ENCODE results near the gene PRDM5. TPM values are rescaled to one million over a fixed set of nuclear protein-coding genes. Genes with fewer than 3 reads are reported as not detected.

The PRDM5 gene
- total and polyA plus RNA-seq, 2 donors = 3.7 to 76.5 TPM

DNA sequence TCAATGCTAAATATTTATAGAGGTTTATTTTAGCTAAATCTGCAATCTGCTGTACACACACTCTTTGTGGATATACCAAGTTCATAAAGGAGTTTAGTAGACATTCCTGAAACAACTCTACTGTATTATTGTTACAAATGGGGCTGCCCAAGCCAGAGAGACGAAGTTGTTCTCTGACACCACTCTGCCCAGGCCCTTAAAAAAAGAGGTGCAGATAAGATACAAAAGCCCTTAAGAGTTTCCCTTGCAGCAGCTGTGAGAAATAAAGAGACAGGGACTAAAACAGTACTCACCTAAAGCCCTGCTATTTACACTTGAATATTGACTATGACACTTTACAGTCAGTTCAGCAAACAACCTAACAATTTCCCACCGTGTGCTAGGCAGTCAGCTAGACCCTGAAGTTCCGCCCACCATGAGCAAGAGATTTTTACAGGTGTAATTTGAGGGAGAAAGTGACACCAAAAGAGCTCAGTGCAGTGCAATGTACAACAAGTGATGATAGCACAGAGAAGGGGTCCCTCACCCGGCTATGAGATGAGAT lies 191.7 kb downstream of the PRDM5 start:
- Histone ChIP-seq H3K4me1 (ENCODE audit: insufficient read depth) (no peaks in the 10 kb centered on the region), H3K36me3 (ENCODE audit: insufficient read depth) (no peaks in the 10 kb centered on the region), H3K27ac (ENCODE audit: low read depth) (no peak overlapping the region), H3K4me3 (ENCODE audit: low read depth, low read length) (no peak overlapping the region)
- 76% methylated on average over 4 of the region's 4 CpGs for WGBS
- DNase-seq (ENCODE audit: extremely low spot score) = no peak

DNA sequence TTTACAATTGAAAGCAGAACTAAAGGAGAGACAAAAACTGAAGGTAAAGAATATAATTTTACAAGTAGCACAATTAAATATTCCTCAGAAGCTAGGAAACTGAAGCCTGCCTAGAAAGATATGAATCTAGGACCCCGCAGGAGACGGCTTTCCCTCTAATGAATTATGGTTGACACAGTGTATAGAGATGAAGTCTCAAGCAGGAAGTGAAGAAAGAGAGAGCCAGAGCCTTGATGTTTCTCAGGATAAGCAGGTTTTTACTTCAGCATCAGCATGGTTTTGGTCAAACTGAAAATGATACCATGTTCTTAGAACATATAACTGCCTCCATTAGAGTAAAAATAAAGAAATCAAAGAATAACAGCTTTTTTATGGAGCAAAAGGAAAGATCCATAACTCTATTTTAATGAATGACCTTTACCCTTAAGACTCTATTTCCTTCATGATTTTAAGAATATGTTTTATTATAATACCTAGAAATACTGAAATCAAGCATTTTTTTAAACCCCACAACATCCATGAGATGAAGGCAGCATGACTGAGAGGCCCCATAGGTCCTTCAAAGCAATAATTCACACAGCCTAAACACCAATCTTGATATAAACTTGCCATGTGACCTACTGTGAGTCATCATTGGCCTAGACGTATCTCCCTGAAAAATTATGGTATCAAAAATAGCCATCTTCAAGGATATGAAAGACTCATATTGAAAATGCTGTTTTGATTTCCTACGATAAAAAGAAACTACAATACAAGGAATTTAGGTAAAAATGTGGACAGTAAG lies 193.4 kb downstream of the PRDM5 start:
- Histone ChIP-seq H3K27ac (ENCODE audit: low read depth) (no peak overlapping the region), H3K4me3 (ENCODE audit: low read depth, low read length) (no peak overlapping the region), H3K4me1 (ENCODE audit: insufficient read depth) (no peaks in the 10 kb centered on the region), H3K36me3 (ENCODE audit: insufficient read depth) (no peaks in the 10 kb centered on the region)
- DNase-seq (ENCODE audit: extremely low spot score) = no peak
- 86% methylated on average over 4 of the region's 4 CpGs for WGBS

DNA sequence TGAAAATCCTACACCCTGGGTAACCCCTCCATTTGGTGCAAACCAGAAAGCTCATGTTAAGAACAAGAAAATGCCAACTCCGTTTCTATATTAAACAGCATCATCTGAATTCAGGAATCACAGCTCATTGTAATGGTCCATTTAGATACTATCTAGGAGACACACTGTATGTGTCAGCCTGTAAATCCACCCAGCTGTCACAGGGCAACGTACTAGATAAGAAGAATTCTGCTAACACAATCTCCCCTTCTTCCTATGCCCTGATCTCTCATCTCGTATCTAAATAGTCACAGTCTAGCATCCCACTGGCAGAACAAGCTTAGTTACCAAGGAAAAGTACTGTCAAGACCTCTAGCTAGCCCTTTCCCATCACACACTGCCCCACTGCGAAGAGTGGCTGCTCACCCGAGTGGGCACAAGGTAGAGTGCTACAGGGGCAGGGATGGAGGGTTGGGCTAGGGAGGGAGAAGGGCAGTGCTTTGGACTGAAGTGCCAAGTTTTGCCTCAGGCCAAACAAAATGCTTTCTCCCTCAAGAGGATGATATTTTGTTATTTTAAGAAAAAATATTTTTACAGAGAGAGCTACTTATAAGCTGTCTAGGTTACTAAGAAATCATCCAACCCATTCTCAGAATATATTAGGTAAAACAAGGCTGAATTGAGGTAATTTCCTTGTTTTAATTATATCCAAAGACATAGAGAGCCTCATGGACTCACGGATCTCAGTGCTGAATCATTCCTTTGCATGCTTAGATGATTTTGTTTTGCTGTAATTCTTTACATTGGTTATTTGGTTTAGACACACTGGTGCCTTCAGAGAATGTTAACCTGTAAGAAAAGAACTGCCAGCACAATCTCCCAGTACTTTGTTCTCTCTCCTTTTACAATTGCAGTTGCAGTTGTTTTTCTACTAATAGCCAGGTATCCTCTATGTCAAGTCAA lies 196.6 kb downstream of the PRDM5 start:
- WGBS = 69% methylated on average over 6 of the region's 6 CpGs

GRCh38 chr4:120724656-120725055 lies 197.9 kb downstream of the PRDM5 start:
- DNase-seq (ENCODE audit: extremely low spot score) = no peak
- 91% methylated on average over 2 of the region's 2 CpGs for WGBS

More for the DNA sequence above, 196.6 kb downstream of the PRDM5 start:
- Histone ChIP-seq H3K4me1 (ENCODE audit: insufficient read depth) (no peaks in the 10 kb centered on the region), H3K27ac (ENCODE audit: low read depth) (no peak overlapping the region), H3K4me3 (ENCODE audit: low read depth, low read length) (no peak overlapping the region), H3K36me3 (ENCODE audit: insufficient read depth) (no peaks in the 10 kb centered on the region)
- no peak for DNase-seq (ENCODE audit: extremely low spot score)

GRCh38 chr4:120723986-120724385 lies 198.5 kb downstream of the PRDM5 start:
- Histone ChIP-seq H3K27ac (ENCODE audit: low read depth) (no peak overlapping the region), H3K4me3 (ENCODE audit: low read depth, low read length) (no peak overlapping the region), H3K36me3 (ENCODE audit: insufficient read depth) (no peaks in the 10 kb centered on the region), H3K4me1 (ENCODE audit: insufficient read depth) (peaks cover under 1% of the 10 kb centered on the region)
- 96% methylated on average over 2 of the region's 2 CpGs for WGBS
- no peak for DNase-seq (ENCODE audit: extremely low spot score)

More at GRCh38 chr4:120724656-120725055, 197.9 kb downstream of the PRDM5 start:
- Histone ChIP-seq H3K27ac (ENCODE audit: low read depth) (no peak overlapping the region), H3K36me3 (ENCODE audit: insufficient read depth) (no peaks in the 10 kb centered on the region), H3K4me1 (ENCODE audit: insufficient read depth) (no peaks in the 10 kb centered on the region), H3K4me3 (ENCODE audit: low read depth, low read length) (no peak overlapping the region)

DNA sequence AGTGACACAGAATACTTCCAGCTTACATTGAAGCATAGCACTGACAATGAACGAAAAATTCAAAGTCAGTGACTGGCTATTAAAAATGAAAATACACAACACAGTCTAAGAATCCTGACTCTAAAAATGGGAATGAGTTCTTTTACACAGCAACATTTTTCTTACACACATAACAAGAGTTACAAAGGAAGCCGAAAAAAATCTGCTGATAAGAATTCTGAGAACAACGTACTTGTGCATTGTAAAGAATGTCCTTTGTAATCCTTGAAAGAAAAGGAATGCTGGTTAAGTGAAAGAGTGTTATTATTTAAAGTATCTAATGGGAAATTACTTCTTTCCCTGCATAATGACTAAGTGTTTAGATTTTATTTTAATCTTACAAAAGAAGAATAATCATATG lies 199.4 kb downstream of the PRDM5 start:
- H3K27ac ChIP-seq (ENCODE audit: low read depth) = no peak overlapping the region

GRCh38 chr4:120722655-120723054 lies 199.9 kb downstream of the PRDM5 start:
- H3K4me3 ChIP-seq (ENCODE audit: low read depth, low read length) = no peak overlapping the region
- no peak overlapping the region for H3K27ac ChIP-seq (ENCODE audit: low read depth)
- H3K4me1 ChIP-seq (ENCODE audit: insufficient read depth) = peaks cover 2% of the 10 kb centered on the region
- no peaks in the 10 kb centered on the region for H3K36me3 ChIP-seq (ENCODE audit: insufficient read depth)
- 93% methylated on average over 7 of the region's 7 CpGs for WGBS
- DNase-seq (ENCODE audit: extremely low spot score) = no peak

More for the DNA sequence above, 199.4 kb downstream of the PRDM5 start:
- Histone ChIP-seq H3K4me3 (ENCODE audit: low read depth, low read length) (no peak overlapping the region), H3K4me1 (ENCODE audit: insufficient read depth) (peaks cover 2% of the 10 kb centered on the region), H3K36me3 (ENCODE audit: insufficient read depth) (no peaks in the 10 kb centered on the region)
- 75% methylated on average over 3 of the region's 3 CpGs for WGBS
- no peak for DNase-seq (ENCODE audit: extremely low spot score)

GRCh38 chr4:120720354-120720934 lies 202.1 kb downstream of the PRDM5 start:
- WGBS = 78% methylated on average over 5 of the region's 5 CpGs
- no peak for DNase-seq (ENCODE audit: extremely low spot score)
- Histone ChIP-seq H3K4me3 (ENCODE audit: low read depth, low read length) (no peak overlapping the region), H3K27ac (ENCODE audit: low read depth) (no peak overlapping the region), H3K4me1 (ENCODE audit: insufficient read depth) (peaks cover 2% of the 10 kb centered on the region), H3K36me3 (ENCODE audit: insufficient read depth) (no peaks in the 10 kb centered on the region)

DNA sequence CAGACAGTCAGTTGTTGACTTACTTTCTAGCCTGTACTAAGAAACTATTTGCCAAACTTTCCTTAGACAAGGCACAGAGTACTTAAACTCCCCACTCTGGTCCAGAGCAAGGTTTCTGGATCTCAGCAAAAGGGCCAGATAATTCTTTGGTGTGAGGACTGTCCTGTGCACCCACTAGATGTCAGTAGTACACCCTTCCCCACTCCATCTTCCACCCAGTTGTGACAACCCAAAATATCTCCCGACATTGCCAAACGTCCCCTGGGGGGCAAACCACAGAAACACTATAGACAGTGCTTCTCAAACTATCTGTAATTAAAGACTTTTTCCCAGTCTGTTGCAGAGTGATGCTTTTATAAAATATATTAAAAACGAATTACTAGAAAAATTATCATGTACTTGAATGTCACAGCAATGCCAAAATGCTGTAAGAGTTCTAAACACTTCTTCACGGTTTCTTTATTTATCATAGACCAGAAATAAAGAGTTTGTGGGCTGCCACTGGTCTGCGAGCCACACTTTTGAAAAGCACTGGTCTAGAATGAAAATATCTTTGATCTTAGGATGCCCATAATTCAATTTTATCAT lies 203.5 kb downstream of the PRDM5 start:
- Histone ChIP-seq H3K4me3 (ENCODE audit: low read depth, low read length) (no peak overlapping the region), H3K4me1 (ENCODE audit: insufficient read depth) (peaks cover 2% of the 10 kb centered on the region), H3K36me3 (ENCODE audit: insufficient read depth) (no peaks in the 10 kb centered on the region), H3K27ac (ENCODE audit: low read depth) (no peak overlapping the region)
- DNase-seq (ENCODE audit: extremely low spot score) = no peak
- 49% methylated on average over 5 of the region's 5 CpGs for WGBS

DNA sequence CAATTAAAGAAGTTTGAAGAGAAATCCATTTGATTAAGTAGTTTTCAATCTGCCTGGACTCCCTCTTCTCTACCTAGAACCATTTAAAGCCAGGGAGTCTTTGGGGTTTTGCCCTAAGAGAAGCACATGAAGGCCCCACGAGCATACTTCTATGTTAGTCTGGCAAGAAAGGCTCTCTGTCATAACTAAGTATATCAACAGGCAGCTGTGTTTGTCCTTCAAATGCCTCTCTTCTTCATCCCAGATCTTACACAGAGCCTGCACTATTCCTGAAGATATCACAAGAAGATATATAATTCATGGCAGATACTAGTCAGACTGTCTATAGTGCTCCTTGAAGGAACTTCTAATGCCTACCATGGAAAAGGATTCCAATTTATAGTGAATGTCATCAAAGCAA lies 206.2 kb downstream of the PRDM5 start:
- WGBS = 92% methylated on average over 1 of the region's 1 CpG

GRCh38 chr4:120714417-120715010 lies 208.0 kb downstream of the PRDM5 start:
- Histone ChIP-seq H3K4me1 (ENCODE audit: insufficient read depth) (peaks cover 2% of the 10 kb centered on the region), H3K36me3 (ENCODE audit: insufficient read depth) (no peaks in the 10 kb centered on the region), H3K4me3 (ENCODE audit: low read depth, low read length) (no peak overlapping the region), H3K27ac (ENCODE audit: low read depth) (no peak overlapping the region)
- no peak for DNase-seq (ENCODE audit: extremely low spot score)
- 44% methylated on average over 4 of the region's 4 CpGs for WGBS

More for the DNA sequence above, 206.2 kb downstream of the PRDM5 start:
- Histone ChIP-seq H3K4me1 (ENCODE audit: insufficient read depth) (peaks cover 2% of the 10 kb centered on the region), H3K4me3 (ENCODE audit: low read depth, low read length) (no peak overlapping the region), H3K36me3 (ENCODE audit: insufficient read depth) (no peaks in the 10 kb centered on the region), H3K27ac (ENCODE audit: low read depth) (no peak overlapping the region)
- DNase-seq (ENCODE audit: extremely low spot score) = no peak

GRCh38 chr4:120709991-120710390 lies 212.5 kb downstream of the PRDM5 start:
- Histone ChIP-seq H3K4me3 (ENCODE audit: low read depth, low read length) (no peak overlapping the region), H3K36me3 (ENCODE audit: insufficient read depth) (no peaks in the 10 kb centered on the region), H3K27ac (ENCODE audit: low read depth) (no peak overlapping the region), H3K4me1 (ENCODE audit: insufficient read depth) (no peaks in the 10 kb centered on the region)
- DNase-seq (ENCODE audit: extremely low spot score) = no peak
- 66% methylated on average over 3 of the region's 3 CpGs for WGBS

GRCh38 chr4:120704538-120704937 lies 218.0 kb downstream of the PRDM5 start:
- no peak overlapping the region for H3K4me3 ChIP-seq (ENCODE audit: low read depth, low read length)
- no peak for DNase-seq (ENCODE audit: extremely low spot score)
- no peaks in the 10 kb centered on the region for H3K36me3 ChIP-seq (ENCODE audit: insufficient read depth)
- 49% methylated on average over 6 of the region's 6 CpGs for WGBS
- H3K27ac ChIP-seq (ENCODE audit: low read depth) = no peak overlapping the region
- H3K4me1 ChIP-seq (ENCODE audit: insufficient read depth) = no peaks in the 10 kb centered on the region
